T47D (cell line): ENCODE measurements around the gene DNAJB14.
"Not testable (repeated sequence)": the region's sequence is repeated elsewhere in the genome, so short reads cannot be mapped to it uniquely, and the experiment has no call there.

Experiments
- DNase-seq, 2 experiments: peaks; one replicate each; pipeline versions ENCODE4 v3.0.0 to v3.0.0-alpha.2; 2011 to 2012; ENCODE audit warnings: low read depth in 1 of 2, low spot score in 1 of 2
- JUND ChIP-seq: IDR thresholded peaks from 2 replicates; pipeline ENCODE4 v1.6.1; 2012; ENCODE audit warnings: low read depth
- in situ Hi-C: cut with HindIII; loops from 2 replicates; pipeline ENCODE4 v1.10.0; 2016; ENCODE audit warnings: low sequenced_read_pairs, low pct_unique_long_range_greater_than_20kb

Gene DNAJB14

DNA sequence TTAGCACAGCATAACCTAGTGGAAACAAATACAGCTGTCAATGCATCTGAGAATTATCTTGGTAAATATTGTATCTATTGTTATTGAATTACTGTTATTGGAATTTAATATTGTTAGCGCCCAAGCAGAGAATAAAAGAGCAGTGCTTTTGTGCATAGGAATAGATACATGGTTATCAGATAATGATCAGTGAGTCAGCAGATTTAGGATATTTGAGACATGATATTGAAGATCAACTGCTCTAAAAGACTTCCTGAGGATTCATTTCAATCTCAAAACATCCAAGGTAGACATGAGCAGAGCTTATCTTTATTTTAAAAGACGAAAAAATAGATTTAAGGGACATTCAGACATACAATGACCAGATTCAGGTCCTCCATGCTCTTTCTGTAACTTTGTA is 14.2 kb upstream of the DNAJB14 start:
- TF ChIP-seq JUND = no peak
- DNase-seq = no peak
- in situ Hi-C loops = no loop called here

- in situ Hi-C loops, DNase-seq: not testable (repeated sequence)
Measured at GRCh38 chr4:99958207-99958606, 11.8 kb upstream of the DNAJB14 start.

DNA sequence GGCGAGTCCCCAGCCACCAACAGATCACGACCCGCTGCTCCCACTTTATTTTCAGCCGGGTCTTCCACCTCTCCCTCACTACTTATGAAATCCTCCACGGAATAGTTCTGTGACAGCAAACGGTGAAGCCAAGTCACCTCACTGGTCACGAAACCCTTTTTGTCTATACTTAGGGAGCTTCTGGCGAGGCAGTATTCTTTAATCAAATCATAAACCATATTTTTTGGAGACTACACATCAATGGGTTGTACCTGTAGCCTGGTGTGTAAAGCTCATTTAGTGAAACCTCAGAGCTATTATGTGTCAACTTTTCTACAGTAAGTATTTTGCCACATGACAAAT is 4.5 kb upstream of the DNAJB14 start:
- in situ Hi-C loops = no loop called here
- no peak for TF ChIP-seq JUND
- no peak for DNase-seq

- in situ Hi-C loops = no loop called here
- peak; percentile 95 to 99 for DNase-seq
- no peak for TF ChIP-seq JUND
Measured at GRCh38 chr4:99949999-99950912, 3.8 kb upstream of the DNAJB14 start, which contains the start of gene H2AZ1. H2AZ1 (minus strand) TSS chr4:99950275; CDS start chr4:99950170, 105 bp downstream.

- in situ Hi-C loops = no loop called here
- peak; percentile 68 to 95 for DNase-seq
- TF ChIP-seq JUND = no peak
Measured at GRCh38 chr4:99949034-99949998, 2.9 kb upstream of the DNAJB14 start.

DNA sequence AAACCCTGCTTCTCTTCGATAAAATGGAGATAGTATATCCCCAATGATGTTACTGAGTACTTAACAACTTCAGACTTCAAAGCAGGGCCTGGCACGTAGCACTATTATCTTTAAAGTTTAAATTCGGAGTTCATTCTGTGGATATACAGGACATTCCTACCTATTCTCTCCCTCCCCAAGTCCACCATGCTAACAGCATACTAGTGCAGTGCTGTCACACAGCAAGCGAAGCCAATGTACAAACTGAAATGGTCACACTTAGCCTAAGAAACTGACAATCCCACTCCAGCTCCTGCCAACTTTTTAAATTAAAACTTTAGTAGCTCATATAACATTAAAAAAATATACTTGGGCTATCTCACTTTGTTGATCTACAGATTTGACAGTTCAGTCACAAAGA is 1.2 kb upstream of the DNAJB14 start:
- TF ChIP-seq JUND = no peak
- in situ Hi-C loops = no loop called here
- DNase-seq = peak in 1 of 2 experiments; percentile 5

GRCh38 chr4:99947190-99947578 is 766 bp upstream of the DNAJB14 start:
- DNase-seq = no peak
- in situ Hi-C loops = no loop called here
- no peak for TF ChIP-seq JUND

DNA sequence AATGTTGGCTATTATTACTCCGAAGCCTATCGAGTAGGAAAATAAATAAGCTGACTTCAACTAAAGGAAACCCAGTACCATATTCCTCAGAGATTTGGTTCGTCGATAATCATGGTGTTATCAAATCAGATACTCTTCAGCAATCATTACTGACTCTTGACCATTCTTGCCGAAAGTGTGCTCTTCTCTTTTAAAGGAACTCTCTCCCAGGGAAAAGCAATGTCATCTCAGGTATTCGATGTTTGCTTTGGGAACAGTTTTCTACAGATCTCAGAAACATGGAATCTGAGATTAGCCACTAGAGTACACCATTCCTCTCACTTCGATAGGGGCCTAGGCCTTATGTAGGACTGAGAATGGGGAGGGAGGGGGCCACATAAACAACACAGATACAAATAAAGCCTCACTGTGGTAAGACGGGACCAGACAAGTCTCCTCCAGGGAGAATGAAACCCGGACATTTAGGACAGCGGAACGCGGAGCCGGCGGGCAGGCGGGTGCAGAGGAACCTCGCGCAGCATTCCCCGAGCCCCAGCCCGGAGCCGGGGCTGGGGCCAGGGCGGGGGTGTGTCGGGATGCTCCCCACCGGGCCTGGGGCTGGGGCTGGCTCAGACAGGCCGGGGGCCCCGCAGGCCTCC is 581 bp downstream of the DNAJB14 start:
- peak in 1 of 2 experiments; percentile 10 for DNase-seq
- in situ Hi-C loops = no loop called here
- TF ChIP-seq JUND = no peak

- in situ Hi-C loops = no loop called here
Measured at GRCh38 chr4:99943904-99944437, 2.4 kb downstream of the DNAJB14 start.

DNA sequence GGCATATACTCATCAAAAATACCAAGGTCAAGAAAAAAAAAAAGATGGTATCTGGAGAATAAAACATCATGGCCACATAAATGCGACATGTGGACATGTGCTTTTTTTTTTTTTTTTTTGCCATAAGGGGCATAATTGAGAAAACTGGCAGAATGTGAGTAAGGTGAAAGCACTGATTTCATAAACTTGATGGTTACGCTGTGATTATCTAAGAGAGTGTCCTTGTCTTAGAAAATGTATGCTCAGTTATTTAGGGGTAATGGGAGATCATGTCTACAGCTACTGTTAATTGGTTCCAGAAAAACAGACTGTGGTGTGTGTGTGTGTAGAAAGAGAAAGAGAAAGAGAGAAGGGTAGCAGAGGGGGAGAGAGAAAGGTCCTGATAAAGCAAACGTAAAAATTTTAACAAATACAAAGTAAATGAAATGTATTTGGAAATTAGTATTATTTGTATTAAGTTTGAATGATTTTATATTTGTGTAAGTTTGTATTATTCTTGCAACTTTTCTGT is 8.1 kb downstream of the DNAJB14 start:
- TF ChIP-seq JUND = no peak
- in situ Hi-C loops = no loop called here
- no peak for DNase-seq

More at GRCh38 chr4:99943904-99944437, 2.4 kb downstream of the DNAJB14 start:
- TF ChIP-seq JUND = no peak
- no peak for DNase-seq

DNA sequence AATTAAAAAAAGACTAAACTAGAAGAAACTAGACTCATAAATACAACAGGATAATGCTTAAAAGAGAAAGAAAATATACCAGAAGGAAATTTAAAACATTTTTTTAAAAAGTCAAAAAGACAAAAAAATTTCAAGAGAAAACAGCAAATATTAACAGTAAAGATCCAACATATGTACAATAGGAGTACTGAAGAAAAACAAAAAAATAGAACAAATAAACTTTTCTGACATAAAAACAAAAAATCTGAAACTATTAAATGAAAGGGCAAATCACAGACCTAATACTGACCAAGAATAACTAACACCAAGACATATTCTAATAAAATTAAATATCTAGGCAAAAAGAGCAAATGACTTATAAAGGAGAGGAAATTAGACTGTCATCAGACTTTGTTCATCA is 11.5 kb downstream of the DNAJB14 start:
- no peak for DNase-seq
- in situ Hi-C loops = no loop called here
- TF ChIP-seq JUND = no peak

- DNase-seq = no peak
- in situ Hi-C loops = no loop called here
- no peak for TF ChIP-seq JUND
Measured at GRCh38 chr4:99927566-99927965, 18.9 kb downstream of the DNAJB14 start.
